NT2/D1 (cell line): ENCODE measurements around the gene SMYD1.

Source experiments
- YY1 ChIP-seq: IDR thresholded peaks from 2 replicates; pipeline ENCODE4 v1.6.1; 2011; ENCODE audit not compliant: insufficient read length, insufficient read depth
- ZNF274 ChIP-seq: IDR thresholded peaks from 2 replicates; pipeline ENCODE4 v1.6.1; 2011; ENCODE audit warnings: mild to moderate bottlenecking, low read depth, low read length

- TF ChIP-seq ZNF274 (no peak), YY1 (no peak)
These were observed 61.2 kb downstream of the SMYD1 start for GRCh38 chr2:88128654-88129312.
